GM18520 (cell line): ENCODE data around the gene LSM5.

Source experiments
- ATAC-seq: cut with Tn5 transposase; IDR thresholded peaks from one replicate; pipeline ENCODE4 v1.9.1; 2021; ENCODE audit not compliant: unreplicated experiment

Gene LSM5

GRCh38 chr7:32462977-32463376 is 27.2 kb downstream of the LSM5 start:
- no peak for ATAC-seq

DNA sequence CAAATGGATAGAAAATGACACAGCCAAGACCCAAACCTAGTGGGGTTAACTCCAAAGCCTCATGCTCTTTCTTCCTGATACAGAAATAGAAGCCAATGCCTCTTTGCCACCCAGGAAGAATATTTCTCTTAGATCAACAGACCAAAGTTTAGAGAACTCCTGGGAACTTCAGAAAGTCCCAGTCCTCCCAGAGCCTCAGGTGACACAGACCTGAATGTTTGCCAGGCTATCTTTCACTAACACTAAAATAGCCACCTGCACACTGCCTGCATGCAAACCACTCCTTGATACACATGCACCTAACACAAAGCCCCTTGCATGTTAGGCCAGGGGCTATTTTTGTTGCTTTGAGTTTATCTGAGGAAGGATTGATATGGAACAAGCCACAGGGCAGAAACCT is 27.7 kb downstream of the LSM5 start:
- ATAC-seq, result no peak

DNA sequence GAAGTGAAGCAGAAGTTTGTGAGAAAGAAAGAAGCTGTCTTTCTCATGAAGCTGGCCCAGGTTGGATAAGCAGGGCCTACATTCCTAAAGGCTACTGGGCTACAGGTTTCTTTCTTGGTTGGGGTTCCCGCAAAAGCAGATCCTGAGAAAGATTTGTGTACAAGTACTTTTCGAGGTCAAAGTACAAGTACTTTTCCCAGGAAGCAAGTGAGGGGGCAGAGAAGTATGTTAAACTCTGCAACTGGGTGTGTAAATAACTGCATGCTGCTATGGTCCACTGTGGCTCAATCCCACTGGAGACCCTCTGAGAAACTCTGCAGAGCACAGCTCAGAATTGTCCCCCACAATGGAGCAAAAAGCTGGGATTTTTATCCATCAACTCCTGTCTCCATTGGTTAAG is 28.7 kb downstream of the LSM5 start:
- no peak for ATAC-seq

GRCh38 chr7:32459788-32460187 is 30.4 kb downstream of the LSM5 start:
- no peak for ATAC-seq

DNA sequence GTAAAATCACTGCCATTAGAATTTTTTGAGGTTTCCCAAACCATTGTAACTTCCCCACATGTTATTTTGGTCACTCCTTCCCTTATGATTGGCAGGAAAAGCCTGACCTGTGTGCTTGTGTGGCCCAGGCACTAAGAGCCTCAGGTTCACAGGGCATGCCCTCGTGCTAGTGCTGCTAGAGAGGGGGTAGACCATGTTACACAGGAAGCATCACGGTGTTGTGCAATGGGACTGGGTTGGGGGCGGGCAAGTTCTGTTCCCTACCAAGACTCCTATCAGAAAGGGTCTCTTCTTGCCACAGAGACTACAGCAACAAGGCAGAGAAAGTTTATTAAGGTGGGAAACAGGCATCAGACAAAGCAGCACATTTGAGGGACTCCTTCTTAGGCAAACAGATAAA is 32.2 kb downstream of the LSM5 start:
- no peak for ATAC-seq

DNA sequence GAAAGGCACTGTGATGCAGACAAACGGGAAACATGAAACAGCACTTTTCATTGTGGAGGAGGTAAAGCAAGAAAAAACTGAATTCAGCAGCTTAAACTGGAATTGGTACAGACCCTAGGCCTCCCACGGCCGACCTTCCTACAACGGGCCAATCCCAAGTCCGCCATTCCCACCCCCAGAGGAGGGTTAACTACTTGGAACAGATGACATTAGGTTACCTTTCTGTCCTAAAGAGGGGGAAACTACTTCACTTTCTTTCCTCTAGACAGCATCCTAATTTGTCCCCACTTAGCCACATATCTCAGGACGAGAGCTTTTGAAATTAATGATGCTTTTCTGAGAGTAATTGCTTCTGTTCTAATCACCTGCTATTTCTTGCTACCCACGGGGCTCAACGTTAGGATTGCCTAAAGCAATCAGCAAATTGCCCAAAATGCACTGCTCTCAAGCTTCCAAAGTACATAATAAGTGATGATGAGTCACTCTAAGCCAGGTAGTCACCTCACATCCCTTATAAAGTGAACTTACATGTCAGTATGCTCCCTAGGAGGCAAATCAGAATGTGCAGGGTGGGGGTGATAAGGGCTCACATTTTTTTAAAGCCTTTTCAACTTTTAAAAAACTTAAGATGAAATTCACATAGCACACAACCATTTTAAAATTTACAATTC is 36.7 kb downstream of the LSM5 start:
- ATAC-seq, result no peak

GRCh38 chr7:32447218-32447617 is 43.0 kb downstream of the LSM5 start:
- ATAC-seq, result no peak

DNA sequence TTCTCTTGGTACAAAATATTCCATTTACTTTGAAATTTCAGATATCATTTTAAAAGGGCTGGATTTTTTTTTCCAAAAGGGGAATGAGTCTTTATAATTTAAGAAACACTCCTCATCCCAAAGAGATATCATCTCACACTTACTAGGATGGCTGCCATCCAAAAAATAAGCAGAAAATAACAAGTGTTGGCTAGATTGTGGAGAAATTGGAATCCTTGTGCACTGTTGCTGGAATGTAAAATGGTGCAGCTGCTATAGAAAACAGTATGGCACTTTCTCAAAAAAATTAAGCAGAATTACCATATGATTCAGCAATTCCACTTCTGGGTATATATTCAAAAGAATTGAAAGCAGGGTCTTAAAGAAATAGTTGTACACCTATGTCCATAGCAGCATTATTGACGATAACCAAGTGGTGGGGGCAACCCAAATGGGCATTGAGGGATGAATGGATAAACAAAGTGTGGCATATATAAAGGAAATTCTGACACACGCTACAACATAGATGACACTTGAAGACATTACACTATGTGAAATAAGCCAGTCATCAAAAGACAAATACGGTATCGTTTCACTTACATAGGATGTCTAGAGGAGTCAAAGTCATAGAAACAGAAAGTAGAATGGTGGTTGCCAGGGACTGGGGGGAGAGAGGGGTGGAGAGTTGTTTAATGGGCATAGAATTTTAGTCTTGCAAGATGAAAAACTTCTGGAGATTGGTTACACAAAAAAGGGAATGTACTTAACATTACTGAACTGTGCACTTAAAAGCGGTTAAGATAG is 53.8 kb downstream of the LSM5 start:
- ATAC-seq, result no peak
